Measurements from ENCODE around the gene UBFD1. TPM values are rescaled to one million over a fixed set of nuclear protein-coding genes. Genes with fewer than 3 reads are reported as not detected.

The UBFD1 gene
- polyA plus RNA-seq, 4 donors = 4.6 to 39.7 (median 10.8) TPM

DNA sequence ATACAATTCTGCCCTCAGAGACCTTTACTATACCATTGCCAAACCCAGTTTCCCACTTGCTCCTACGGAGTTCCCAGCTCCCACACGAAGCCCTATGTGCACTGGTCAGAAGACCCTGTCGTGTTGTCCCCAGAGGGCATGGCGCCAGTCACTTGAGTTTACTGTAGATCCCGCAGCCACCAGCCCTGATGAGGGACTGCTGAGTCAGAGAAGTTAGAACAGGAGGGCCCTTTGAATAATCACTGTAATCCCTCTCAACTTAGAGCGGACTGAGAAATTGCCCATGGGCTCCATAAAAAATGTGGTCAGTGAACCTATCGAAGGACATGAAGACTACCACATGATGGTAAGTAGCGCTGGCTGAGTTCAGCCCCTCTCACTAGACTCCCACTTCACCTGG, 9.2 kb downstream of the UBFD1 start:
- Histone ChIP-seq H3K27ac (ENCODE audit: low read depth in 1 of 3, low read length in 2 of 3) (no peak overlapping the region), H3K27me3 (ENCODE audit: control insufficient read depth in 3 of 3, insufficient read depth in 3 of 3, low read length in 3 of 3) (no peaks in the 10 kb centered on the region), H3K4me1 (ENCODE audit: control insufficient read depth in 3 of 3, insufficient read depth in 2 of 3, low read depth in 1 of 3, low read length in 2 of 3) (no peaks in the 10 kb centered on the region), H3K9me3 (ENCODE audit: control insufficient read depth in 2 of 2, insufficient read depth in 1 of 2, low read depth in 1 of 2, low read length in 1 of 2) (no peaks in the 10 kb centered on the region), H3K4me3 (ENCODE audit: low read depth in 1 of 3, low read length in 3 of 3) (no peak overlapping the region), H3K36me3 (ENCODE audit: control insufficient read depth in 3 of 3, insufficient read depth in 2 of 3, low read depth in 1 of 3, low read length in 3 of 3) (peaks cover 33 to 64% (median 37%) of the 10 kb centered on the region in 3 donors)
- DNase-seq (no peak), FAIRE-seq (no peak)
- 94 to 96% (median 96%) methylated on average over 8 of the region's 8 CpGs for WGBS, 3 donors

DNA sequence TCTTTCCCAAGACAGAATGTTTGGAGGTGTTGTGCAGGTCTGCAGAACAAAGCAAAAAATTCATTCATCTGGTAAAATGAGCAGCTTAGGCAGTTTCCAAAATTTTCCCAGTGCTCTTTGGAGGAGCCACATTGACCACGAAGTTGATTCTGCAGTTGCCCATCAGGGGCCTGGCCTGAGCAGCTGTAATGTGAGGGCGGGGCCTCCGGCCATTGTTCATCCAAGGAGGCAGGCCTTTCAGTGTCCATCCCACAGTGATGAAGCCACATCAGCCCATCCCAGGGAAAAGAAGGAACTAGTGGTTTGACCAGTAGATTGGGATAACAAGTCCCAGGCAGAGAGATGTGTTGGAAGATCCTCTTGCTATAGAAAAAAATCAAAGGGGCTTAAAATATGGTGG, 10.1 kb downstream of the UBFD1 start:
- H3K36me3 ChIP-seq (ENCODE audit: control insufficient read depth in 3 of 3, insufficient read depth in 2 of 3, low read depth in 1 of 3, low read length in 3 of 3) = peaks cover 32 to 63% (median 36%) of the 10 kb centered on the region in 3 donors

DNA sequence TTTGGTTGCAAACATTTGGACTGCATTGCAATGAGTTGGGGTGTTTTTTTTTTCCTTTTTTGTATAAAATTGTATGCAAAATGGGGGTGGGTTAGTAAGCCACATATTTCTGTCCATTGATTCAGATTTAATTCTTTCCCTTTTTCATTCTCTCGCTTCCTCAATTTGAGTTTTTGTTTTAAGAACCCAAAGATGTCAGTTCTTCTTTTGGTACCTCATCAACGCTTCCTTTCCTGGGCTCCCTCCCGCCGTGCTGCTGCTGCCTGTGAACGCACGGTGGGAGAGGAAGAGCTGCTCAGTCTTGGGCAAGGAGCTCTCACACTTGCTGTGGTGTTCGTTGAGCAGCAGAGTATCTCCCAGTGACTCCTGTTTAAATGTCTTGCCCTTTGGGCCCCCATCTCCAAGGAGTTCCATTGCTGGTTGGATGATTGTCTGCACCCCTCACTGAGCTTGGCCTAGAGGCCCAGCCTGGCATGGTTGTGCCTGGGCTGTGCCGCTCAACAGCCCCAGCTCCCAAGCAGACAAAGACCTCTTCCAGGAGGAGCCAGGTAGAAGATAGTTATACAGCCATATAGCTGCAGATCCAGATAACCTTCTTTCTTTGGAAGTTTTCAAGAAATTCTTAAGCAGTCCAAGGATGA, 13.6 kb downstream of the UBFD1 start:
- peaks cover 14 to 55% (median 17%) of the 10 kb centered on the region in 3 donors for H3K36me3 ChIP-seq (ENCODE audit: control insufficient read depth in 3 of 3, insufficient read depth in 2 of 3, low read depth in 1 of 3, low read length in 3 of 3)
- 80 to 90% (median 88%) methylated on average over 8 of the region's 8 CpGs for WGBS, 3 donors
- no peaks in the 10 kb centered on the region for H3K4me1 ChIP-seq (ENCODE audit: control insufficient read depth in 3 of 3, insufficient read depth in 2 of 3, low read depth in 1 of 3, low read length in 2 of 3)
- FAIRE-seq = no peak
- H3K9me3 ChIP-seq (ENCODE audit: control insufficient read depth in 2 of 2, insufficient read depth in 1 of 2, low read depth in 1 of 2, low read length in 1 of 2) = no peaks in the 10 kb centered on the region
- no peaks in the 10 kb centered on the region for H3K27me3 ChIP-seq (ENCODE audit: control insufficient read depth in 3 of 3, insufficient read depth in 3 of 3, low read length in 3 of 3)
- H3K4me3 ChIP-seq (ENCODE audit: low read depth in 1 of 3, low read length in 3 of 3) = no peak overlapping the region
- no peak for DNase-seq
- H3K27ac ChIP-seq (ENCODE audit: low read depth in 1 of 3, low read length in 2 of 3) = no peak overlapping the region

More for the DNA sequence above, 10.1 kb downstream of the UBFD1 start:
- H3K4me3 ChIP-seq (ENCODE audit: low read depth in 1 of 3, low read length in 3 of 3) = no peak overlapping the region
- DNase-seq (no peak), FAIRE-seq (no peak)
- WGBS, 3 donors = 89 to 94% (median 92%) methylated on average over 3 of the region's 3 CpGs
- no peaks in the 10 kb centered on the region for H3K27me3 ChIP-seq (ENCODE audit: control insufficient read depth in 3 of 3, insufficient read depth in 3 of 3, low read length in 3 of 3)
- H3K27ac ChIP-seq (ENCODE audit: low read depth in 1 of 3, low read length in 2 of 3) = no peak overlapping the region
- no peaks in the 10 kb centered on the region for H3K9me3 ChIP-seq (ENCODE audit: control insufficient read depth in 2 of 2, insufficient read depth in 1 of 2, low read depth in 1 of 2, low read length in 1 of 2)
- H3K4me1 ChIP-seq (ENCODE audit: control insufficient read depth in 3 of 3, insufficient read depth in 2 of 3, low read depth in 1 of 3, low read length in 2 of 3) = no peaks in the 10 kb centered on the region

DNA sequence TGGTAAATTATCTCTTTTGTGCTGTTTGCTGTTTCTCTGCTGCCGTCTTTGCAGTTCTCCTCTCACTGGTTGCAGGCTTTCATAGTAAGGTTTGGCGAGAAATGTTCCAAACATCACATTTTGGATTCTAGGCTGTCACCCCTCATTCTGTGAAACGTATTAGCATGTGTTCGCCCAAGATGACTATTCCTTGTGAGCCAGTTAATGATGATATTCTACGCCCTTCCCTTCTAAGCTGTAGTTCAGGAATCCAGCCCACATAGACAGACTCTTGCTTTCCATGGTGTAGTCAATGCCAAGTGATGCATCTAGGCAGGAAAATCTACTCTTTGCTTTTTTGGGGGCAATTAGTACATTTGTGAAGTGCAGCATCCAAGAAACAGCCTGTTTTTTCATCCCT, 14.4 kb downstream of the UBFD1 start:
- Histone ChIP-seq H3K36me3 (ENCODE audit: control insufficient read depth in 3 of 3, insufficient read depth in 2 of 3, low read depth in 1 of 3, low read length in 3 of 3) (peaks cover 11 to 53% (median 11%) of the 10 kb centered on the region in 3 donors), H3K4me1 (ENCODE audit: control insufficient read depth in 3 of 3, insufficient read depth in 2 of 3, low read depth in 1 of 3, low read length in 2 of 3) (no peaks in the 10 kb centered on the region), H3K4me3 (ENCODE audit: low read depth in 1 of 3, low read length in 3 of 3) (no peak overlapping the region), H3K27ac (ENCODE audit: low read depth in 1 of 3, low read length in 2 of 3) (no peak overlapping the region), H3K27me3 (ENCODE audit: control insufficient read depth in 3 of 3, insufficient read depth in 3 of 3, low read length in 3 of 3) (no peaks in the 10 kb centered on the region), H3K9me3 (ENCODE audit: control insufficient read depth in 2 of 2, insufficient read depth in 1 of 2, low read depth in 1 of 2, low read length in 1 of 2) (no peaks in the 10 kb centered on the region)
- FAIRE-seq (no peak), DNase-seq (no peak)
- 93 to 96% (median 93%) methylated on average over 5 of the region's 5 CpGs for WGBS, 3 donors

DNA sequence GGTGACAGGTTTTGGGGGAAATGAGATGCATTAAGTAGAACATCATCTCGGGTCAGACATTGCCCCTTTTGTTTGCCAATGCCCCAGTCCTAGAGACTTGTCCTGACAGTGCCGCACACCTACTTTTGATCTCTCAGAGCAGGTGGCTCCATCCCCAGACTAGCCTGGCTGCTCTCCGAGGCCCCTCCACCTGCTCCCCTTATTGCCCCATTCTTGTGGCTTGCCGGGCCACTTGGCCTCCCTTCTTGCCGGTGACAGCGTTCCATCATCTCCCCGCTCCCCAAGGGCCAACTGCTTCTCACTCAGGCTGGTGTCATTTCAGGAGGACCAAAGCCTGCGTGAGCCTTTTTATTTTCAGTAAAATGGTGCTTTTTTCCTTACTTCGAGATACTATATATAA, 14.9 kb downstream of the UBFD1 start:
- Histone ChIP-seq H3K4me1 (ENCODE audit: control insufficient read depth in 3 of 3, insufficient read depth in 2 of 3, low read depth in 1 of 3, low read length in 2 of 3) (no peaks in the 10 kb centered on the region), H3K27me3 (ENCODE audit: control insufficient read depth in 3 of 3, insufficient read depth in 3 of 3, low read length in 3 of 3) (no peaks in the 10 kb centered on the region), H3K9me3 (ENCODE audit: control insufficient read depth in 2 of 2, insufficient read depth in 1 of 2, low read depth in 1 of 2, low read length in 1 of 2) (no peaks in the 10 kb centered on the region), H3K4me3 (ENCODE audit: low read depth in 1 of 3, low read length in 3 of 3) (no peak overlapping the region), H3K36me3 (ENCODE audit: control insufficient read depth in 3 of 3, insufficient read depth in 2 of 3, low read depth in 1 of 3, low read length in 3 of 3) (peaks cover 9 to 50% (median 10%) of the 10 kb centered on the region in 3 donors), H3K27ac (ENCODE audit: low read depth in 1 of 3, low read length in 2 of 3) (no peak overlapping the region)
- DNase-seq (no peak), FAIRE-seq (no peak)
- WGBS, 3 donors = 94 to 97% (median 95%) methylated on average over 9 of the region's 9 CpGs

DNA sequence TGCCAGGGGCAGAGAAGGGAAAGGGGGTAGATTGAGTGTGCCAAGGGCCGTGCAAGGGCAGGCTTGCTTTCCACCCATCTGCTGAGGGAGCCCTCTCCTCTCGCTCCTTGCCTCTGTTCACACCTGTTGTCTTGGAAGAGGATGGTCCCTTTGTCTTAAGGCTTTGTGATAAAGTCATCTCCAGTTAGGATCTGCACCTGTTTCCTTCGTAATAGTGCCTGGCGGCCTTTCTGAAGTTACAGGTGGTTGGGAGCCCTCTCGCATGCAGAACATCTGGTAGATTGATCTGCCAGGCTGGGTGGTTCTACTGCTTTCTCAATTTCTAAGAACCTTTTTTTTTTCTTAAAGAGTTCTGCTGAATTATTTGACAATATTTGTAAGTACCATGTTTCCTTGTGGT, 16.3 kb downstream of the UBFD1 start:
- H3K27me3 ChIP-seq (ENCODE audit: control insufficient read depth in 3 of 3, insufficient read depth in 3 of 3, low read length in 3 of 3) = no peaks in the 10 kb centered on the region
- 67 to 83% (median 78%) methylated on average over 5 of the region's 5 CpGs for WGBS, 3 donors
- no peak overlapping the region for H3K4me3 ChIP-seq (ENCODE audit: low read depth in 1 of 3, low read length in 3 of 3)
- peaks cover 7 to 40% (median 10%) of the 10 kb centered on the region in 3 donors for H3K36me3 ChIP-seq (ENCODE audit: control insufficient read depth in 3 of 3, insufficient read depth in 2 of 3, low read depth in 1 of 3, low read length in 3 of 3)
- FAIRE-seq (no peak), DNase-seq (no peak)
- no peaks in the 10 kb centered on the region for H3K9me3 ChIP-seq (ENCODE audit: control insufficient read depth in 2 of 2, insufficient read depth in 1 of 2, low read depth in 1 of 2, low read length in 1 of 2)
- H3K27ac ChIP-seq (ENCODE audit: low read depth in 1 of 3, low read length in 2 of 3) = no peak overlapping the region
- no peaks in the 10 kb centered on the region for H3K4me1 ChIP-seq (ENCODE audit: control insufficient read depth in 3 of 3, insufficient read depth in 2 of 3, low read depth in 1 of 3, low read length in 2 of 3)

DNA sequence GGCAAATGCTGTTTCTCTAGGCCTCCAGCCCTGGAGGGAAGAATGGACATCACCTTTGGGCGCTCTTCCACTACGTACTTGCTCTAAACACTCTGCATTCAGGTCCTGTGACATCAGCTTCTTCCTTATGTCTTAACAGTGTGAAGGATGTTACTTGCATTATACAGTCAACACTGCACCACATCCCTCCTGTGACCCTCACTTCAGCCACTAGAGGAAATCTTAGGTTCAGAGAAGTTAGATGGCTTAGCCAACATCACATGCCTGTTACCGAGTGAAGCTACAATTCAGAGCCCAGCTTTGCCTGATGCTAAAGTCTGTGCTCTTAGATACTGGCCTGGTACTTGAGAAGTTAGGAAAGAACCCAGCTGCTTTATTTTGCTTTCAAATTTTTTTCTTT, 18.3 kb downstream of the UBFD1 start:
- Histone ChIP-seq H3K36me3 (ENCODE audit: control insufficient read depth in 3 of 3, insufficient read depth in 2 of 3, low read depth in 1 of 3, low read length in 3 of 3) (peaks cover 5 to 44% (median 9%) of the 10 kb centered on the region in 3 donors), H3K4me1 (ENCODE audit: control insufficient read depth in 3 of 3, insufficient read depth in 2 of 3, low read depth in 1 of 3, low read length in 2 of 3) (no peaks in the 10 kb centered on the region), H3K27me3 (ENCODE audit: control insufficient read depth in 3 of 3, insufficient read depth in 3 of 3, low read length in 3 of 3) (no peaks in the 10 kb centered on the region), H3K27ac (ENCODE audit: low read depth in 1 of 3, low read length in 2 of 3) (no peak overlapping the region), H3K4me3 (ENCODE audit: low read depth in 1 of 3, low read length in 3 of 3) (no peak overlapping the region), H3K9me3 (ENCODE audit: control insufficient read depth in 2 of 2, insufficient read depth in 1 of 2, low read depth in 1 of 2, low read length in 1 of 2) (no peaks in the 10 kb centered on the region)
- DNase-seq = no peak
- WGBS, 3 donors = 90 to 97% (median 95%) methylated on average over 3 of the region's 3 CpGs
- no peak for FAIRE-seq

DNA sequence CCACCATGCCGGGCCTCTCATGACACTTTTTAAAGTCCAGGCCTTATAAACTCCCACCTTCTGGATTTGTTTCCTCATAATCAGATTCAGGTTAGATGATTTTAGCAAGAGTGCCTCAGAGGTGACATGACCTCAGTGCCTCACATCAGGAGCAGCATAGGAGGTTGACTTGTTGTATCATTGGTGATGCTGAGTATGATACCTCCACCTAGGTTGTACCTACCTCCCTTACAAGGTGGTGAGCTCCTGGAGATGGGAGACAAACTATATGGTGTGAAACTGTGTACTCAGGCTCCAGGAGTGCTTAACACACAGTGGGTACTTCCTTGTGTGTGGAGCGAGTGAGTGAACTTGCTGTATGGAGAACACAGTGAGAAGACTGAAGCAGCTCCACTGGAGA, 20.0 kb downstream of the UBFD1 start:
- H3K9me3 ChIP-seq (ENCODE audit: control insufficient read depth in 2 of 2, insufficient read depth in 1 of 2, low read depth in 1 of 2, low read length in 1 of 2) = no peaks in the 10 kb centered on the region
- no peaks in the 10 kb centered on the region for H3K4me1 ChIP-seq (ENCODE audit: control insufficient read depth in 3 of 3, insufficient read depth in 2 of 3, low read depth in 1 of 3, low read length in 2 of 3)
- no peak overlapping the region for H3K27ac ChIP-seq (ENCODE audit: low read depth in 1 of 3, low read length in 2 of 3)
- FAIRE-seq (no peak), DNase-seq (no peak)
- no peak overlapping the region for H3K4me3 ChIP-seq (ENCODE audit: low read depth in 1 of 3, low read length in 3 of 3)
- peaks cover 5 to 41% (median 7%) of the 10 kb centered on the region in 3 donors for H3K36me3 ChIP-seq (ENCODE audit: control insufficient read depth in 3 of 3, insufficient read depth in 2 of 3, low read depth in 1 of 3, low read length in 3 of 3)
- H3K27me3 ChIP-seq (ENCODE audit: control insufficient read depth in 3 of 3, insufficient read depth in 3 of 3, low read length in 3 of 3) = no peaks in the 10 kb centered on the region
- WGBS, 3 donors = 94 to 100% (median 96%) methylated on average over 2 of the region's 2 CpGs
